Fibroblast of gingiva (primary cell): ENCODE results near the gene DDHD1.

Experiments
- DNase-seq: peaks from one replicate; pipeline ENCODE4 v3.0.0-alpha.2; 2011; ENCODE audit warnings: low read depth

The DDHD1 gene

GRCh38 chr14:52995998-52996397 lies 157.1 kb downstream of the DDHD1 start:
- no peak for DNase-seq

- no peak for DNase-seq
Measured at GRCh38 chr14:52992236-52992870, 160.8 kb downstream of the DDHD1 start.

GRCh38 chr14:52988139-52988538 lies 165.0 kb downstream of the DDHD1 start:
- no peak for DNase-seq

GRCh38 chr14:52987514-52987913 lies 165.6 kb downstream of the DDHD1 start:
- peak; percentile 20 for DNase-seq

GRCh38 chr14:52987042-52987441 lies 166.1 kb downstream of the DDHD1 start:
- DNase-seq = no peak
